ENCODE results near the gene ACVR2A.

The ACVR2A gene

GRCh38 chr2:147851244-147851930 is 6.6 kb downstream of the ACVR2A start:
- DNase-seq (ENCODE audit: low read depth, low spot score) = no peak
- ChIA-PET CTCF (no interaction called here), POLR2A (no interaction called here)
- no peak overlapping the region for H3K4me3 ChIP-seq (ENCODE audit: low read depth, low read length)
- no peak for TF ChIP-seq CTCF (IDR thresholded peaks at IDR 0.05; ENCODE audit: insufficient read depth, low read length, missing control alignments)

GRCh38 chr2:147854557-147855134 is 9.8 kb downstream of the ACVR2A start:
- no peak overlapping the region for H3K4me3 ChIP-seq (ENCODE audit: low read depth, low read length)
- TF ChIP-seq CTCF (IDR thresholded peaks at IDR 0.05; ENCODE audit: insufficient read depth, low read length, missing control alignments) = no peak
- POLR2A ChIA-PET = no interaction called here
- CTCF ChIA-PET = no interaction called here
- DNase-seq (ENCODE audit: low read depth, low spot score) = no peak

- CTCF ChIA-PET = interaction anchor here (0.9 kb wide), 1 partner anchor 9 kb away, joined by 3 read pairs; no protein-coding TSS in a partner anchor
- POLR2A ChIA-PET = no interaction called here
- H3K4me3 ChIP-seq (ENCODE audit: low read depth, low read length) = no peak overlapping the region
- no peak for DNase-seq (ENCODE audit: low read depth, low spot score)
- no peak for TF ChIP-seq CTCF (IDR thresholded peaks at IDR 0.05; ENCODE audit: insufficient read depth, low read length, missing control alignments)
These were observed 10.5 kb downstream of the ACVR2A start for GRCh38 chr2:147855316-147855715.

GRCh38 chr2:147855977-147856376 is 11.1 kb downstream of the ACVR2A start:
- ChIA-PET CTCF (interaction anchor here (0.9 kb wide), 1 partner anchor 10 kb away, joined by 3 read pairs; no protein-coding TSS in a partner anchor), POLR2A (no interaction called here)
- no peak for TF ChIP-seq CTCF (IDR thresholded peaks at IDR 0.05; ENCODE audit: insufficient read depth, low read length, missing control alignments)
- DNase-seq (ENCODE audit: low read depth, low spot score) = no peak
- no peak overlapping the region for H3K4me3 ChIP-seq (ENCODE audit: low read depth, low read length)

GRCh38 chr2:147860009-147860408 is 15.2 kb downstream of the ACVR2A start:
- CTCF ChIA-PET = interaction anchor here (1.1 kb wide), 1 partner anchor 23 kb away, joined by 3 read pairs; no protein-coding TSS in a partner anchor
- DNase-seq (ENCODE audit: low read depth, low spot score) = no peak
- POLR2A ChIA-PET = no interaction called here
- TF ChIP-seq CTCF (IDR thresholded peaks at IDR 0.05; ENCODE audit: insufficient read depth, low read length, missing control alignments) = no peak
- no peak overlapping the region for H3K4me3 ChIP-seq (ENCODE audit: low read depth, low read length)

GRCh38 chr2:147862859-147863516 is 18.2 kb downstream of the ACVR2A start:
- POLR2A ChIA-PET = no interaction called here
- no peak overlapping the region for H3K4me3 ChIP-seq (ENCODE audit: low read depth, low read length)

More at GRCh38 chr2:147862859-147863516, 18.2 kb downstream of the ACVR2A start:
- DNase-seq (ENCODE audit: low read depth, low spot score) = no peak
- TF ChIP-seq CTCF (IDR thresholded peaks at IDR 0.05; ENCODE audit: insufficient read depth, low read length, missing control alignments) = no peak
- CTCF ChIA-PET = no interaction called here

Data from AG04449 (cell line).